ENCODE data around the gene CTSH.

CTSH gene

GRCh38 chr15:78968114-78968513 lies 23.3 kb upstream of the CTSH start:
- TF ChIP-seq CTCF (IDR thresholded peaks at IDR 0.05; ENCODE audit: insufficient read depth, low read depth, low read length, missing control alignments): no peak
- no peak overlapping the region for H3K4me3 ChIP-seq (ENCODE audit: low read depth, low read length)
- DNase-seq (ENCODE audit: low read depth): no peak

GRCh38 chr15:78960308-78960707 lies 15.5 kb upstream of the CTSH start:
- no peak for TF ChIP-seq CTCF (IDR thresholded peaks at IDR 0.05; ENCODE audit: insufficient read depth, low read depth, low read length, missing control alignments)
- no peak for DNase-seq (ENCODE audit: low read depth)
- no peak overlapping the region for H3K4me3 ChIP-seq (ENCODE audit: low read depth, low read length)

DNA sequence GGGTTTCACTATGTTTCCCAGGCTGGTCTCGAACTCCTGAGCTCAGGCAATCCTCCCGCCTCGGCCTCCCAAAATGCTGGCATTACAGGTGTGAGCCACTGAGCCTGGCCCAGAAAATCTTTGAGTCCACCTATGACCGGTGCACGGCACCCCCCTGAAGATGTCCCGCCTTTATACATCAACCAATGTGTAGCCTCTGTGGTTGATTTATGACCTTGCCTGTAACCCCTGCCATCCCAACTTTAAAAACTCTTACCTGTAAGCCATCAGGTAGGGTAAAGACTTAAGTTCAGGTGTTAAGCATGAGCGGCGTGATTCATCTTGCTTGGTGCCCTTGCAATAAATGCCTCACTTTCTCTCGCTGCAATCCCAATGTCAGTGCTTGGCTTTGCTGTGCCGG lies 14.5 kb upstream of the CTSH start:
- TF ChIP-seq CTCF (IDR thresholded peaks at IDR 0.05; ENCODE audit: insufficient read depth, low read depth, low read length, missing control alignments): no peak
- no peak for DNase-seq (ENCODE audit: low read depth)
- H3K4me3 ChIP-seq (ENCODE audit: low read depth, low read length): no peak overlapping the region

GRCh38 chr15:78957416-78958093 lies 12.7 kb upstream of the CTSH start:
- no peak for DNase-seq (ENCODE audit: low read depth)
- no peak overlapping the region for H3K4me3 ChIP-seq (ENCODE audit: low read depth, low read length)
- TF ChIP-seq CTCF (IDR thresholded peaks at IDR 0.05; ENCODE audit: insufficient read depth, low read depth, low read length, missing control alignments): no peak

GRCh38 chr15:78956937-78957336 lies 12.1 kb upstream of the CTSH start:
- no peak for TF ChIP-seq CTCF (IDR thresholded peaks at IDR 0.05; ENCODE audit: insufficient read depth, low read depth, low read length, missing control alignments)
- no peak overlapping the region for H3K4me3 ChIP-seq (ENCODE audit: low read depth, low read length)
- DNase-seq (ENCODE audit: low read depth): no peak

DNA sequence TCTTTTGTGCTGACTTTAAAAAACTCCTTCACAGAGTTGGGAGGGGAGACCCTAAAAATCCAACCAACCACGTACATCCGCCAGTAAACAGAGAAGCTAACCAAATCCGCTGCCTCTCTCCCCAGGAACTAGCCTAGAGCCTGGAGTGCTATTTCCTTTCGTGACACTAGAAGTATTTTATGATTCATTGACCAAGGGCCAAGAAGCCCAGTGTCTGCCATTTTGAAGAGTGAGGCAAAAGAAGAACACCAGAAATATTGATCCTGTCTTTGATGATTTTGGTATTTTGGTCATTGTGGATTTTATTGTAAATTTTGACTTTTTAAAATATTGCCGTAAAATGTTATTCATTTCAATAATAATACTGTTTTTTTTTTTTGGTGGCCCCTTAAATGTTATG lies 10.5 kb upstream of the CTSH start:
- H3K4me3 ChIP-seq (ENCODE audit: low read depth, low read length): no peak overlapping the region
- no peak for DNase-seq (ENCODE audit: low read depth)
- TF ChIP-seq CTCF (IDR thresholded peaks at IDR 0.05; ENCODE audit: insufficient read depth, low read depth, low read length, missing control alignments): no peak

GRCh38 chr15:78951841-78952238 lies 7.0 kb upstream of the CTSH start:
- DNase-seq (ENCODE audit: low read depth): no peak
- TF ChIP-seq CTCF (IDR thresholded peaks at IDR 0.05; ENCODE audit: insufficient read depth, low read depth, low read length, missing control alignments): no peak
- no peak overlapping the region for H3K4me3 ChIP-seq (ENCODE audit: low read depth, low read length)

Data from GM12865 (cell line).